Astrocyte of the spinal cord (primary cell): ENCODE measurements around the gene STARD13.

ENCODE experiments used
- DNase-seq: peaks from one replicate; pipeline ENCODE4 v3.0.0; 2011; ENCODE audit warnings: low read depth, low spot score
- H3K4me3 ChIP-seq: 2 replicates; pipeline ENCODE4 v1.5.1; 2011; ENCODE audit warnings: low read depth, mild to moderate bottlenecking, low read length, moderate library complexity
- in situ Hi-C: cut with HindIII; loops from 2 replicates; pipeline ENCODE4 v1.10.0; 2017; ENCODE audit warnings: low sequenced_read_pairs
- TF ChIP-seq, protein P1 (sequence below): IDR thresholded peaks from 2 replicates; pipeline ENCODE4 v1.5.1; 2012; ENCODE audit warnings: low read depth, mild to moderate bottlenecking, low read length, inconsistent platforms

Gene STARD13

GRCh38 chr13:33105387-33106005 is 180.1 kb downstream of the STARD13 start:
- in situ Hi-C loops, result no loop called here
- H3K4me3 ChIP-seq, result no peak overlapping the region
- TF ChIP-seq, protein P1, sequence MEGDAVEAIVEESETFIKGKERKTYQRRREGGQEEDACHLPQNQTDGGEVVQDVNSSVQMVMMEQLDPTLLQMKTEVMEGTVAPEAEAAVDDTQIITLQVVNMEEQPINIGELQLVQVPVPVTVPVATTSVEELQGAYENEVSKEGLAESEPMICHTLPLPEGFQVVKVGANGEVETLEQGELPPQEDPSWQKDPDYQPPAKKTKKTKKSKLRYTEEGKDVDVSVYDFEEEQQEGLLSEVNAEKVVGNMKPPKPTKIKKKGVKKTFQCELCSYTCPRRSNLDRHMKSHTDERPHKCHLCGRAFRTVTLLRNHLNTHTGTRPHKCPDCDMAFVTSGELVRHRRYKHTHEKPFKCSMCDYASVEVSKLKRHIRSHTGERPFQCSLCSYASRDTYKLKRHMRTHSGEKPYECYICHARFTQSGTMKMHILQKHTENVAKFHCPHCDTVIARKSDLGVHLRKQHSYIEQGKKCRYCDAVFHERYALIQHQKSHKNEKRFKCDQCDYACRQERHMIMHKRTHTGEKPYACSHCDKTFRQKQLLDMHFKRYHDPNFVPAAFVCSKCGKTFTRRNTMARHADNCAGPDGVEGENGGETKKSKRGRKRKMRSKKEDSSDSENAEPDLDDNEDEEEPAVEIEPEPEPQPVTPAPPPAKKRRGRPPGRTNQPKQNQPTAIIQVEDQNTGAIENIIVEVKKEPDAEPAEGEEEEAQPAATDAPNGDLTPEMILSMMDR, result no peak
- DNase-seq, result no peak

- H3K4me3 ChIP-seq, result no peak overlapping the region
- TF ChIP-seq, protein P1, result no peak
- DNase-seq, result no peak
- in situ Hi-C loops, result no loop called here
Measured at GRCh38 chr13:33103457-33103856, 182.1 kb downstream of the STARD13 start.

- no peak for DNase-seq
Measured at GRCh38 chr13:33101835-33102234, 183.7 kb downstream of the STARD13 start.

GRCh38 chr13:33100886-33101285 is 184.7 kb downstream of the STARD13 start:
- TF ChIP-seq, protein P1, result no peak
- in situ Hi-C loops, result no loop called here
- H3K4me3 ChIP-seq, result no peak overlapping the region
- DNase-seq, result no peak

More at GRCh38 chr13:33101835-33102234, 183.7 kb downstream of the STARD13 start:
- in situ Hi-C loops, result no loop called here
- TF ChIP-seq, protein P1, result no peak
- H3K4me3 ChIP-seq, result no peak overlapping the region

DNA sequence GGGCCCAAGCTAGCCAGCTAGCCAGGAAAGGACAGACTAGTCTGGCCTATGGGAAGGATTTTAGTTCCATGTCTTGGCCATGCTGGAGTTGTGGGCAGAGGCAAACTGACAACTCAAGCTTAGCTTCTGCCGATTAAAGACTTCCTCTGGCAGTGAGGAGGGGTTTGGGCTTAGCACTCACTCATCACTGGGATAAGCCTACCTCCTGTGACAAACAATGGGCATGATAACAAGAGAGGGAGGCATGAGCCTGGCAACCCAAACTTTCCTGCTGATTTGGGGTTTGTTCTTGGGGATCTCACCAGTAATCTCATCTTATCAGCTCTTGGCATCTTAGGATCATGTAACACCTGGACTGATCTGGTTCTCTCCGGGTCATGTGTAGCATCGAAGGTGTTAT is 185.7 kb downstream of the STARD13 start:
- in situ Hi-C loops, result no loop called here

DNA sequence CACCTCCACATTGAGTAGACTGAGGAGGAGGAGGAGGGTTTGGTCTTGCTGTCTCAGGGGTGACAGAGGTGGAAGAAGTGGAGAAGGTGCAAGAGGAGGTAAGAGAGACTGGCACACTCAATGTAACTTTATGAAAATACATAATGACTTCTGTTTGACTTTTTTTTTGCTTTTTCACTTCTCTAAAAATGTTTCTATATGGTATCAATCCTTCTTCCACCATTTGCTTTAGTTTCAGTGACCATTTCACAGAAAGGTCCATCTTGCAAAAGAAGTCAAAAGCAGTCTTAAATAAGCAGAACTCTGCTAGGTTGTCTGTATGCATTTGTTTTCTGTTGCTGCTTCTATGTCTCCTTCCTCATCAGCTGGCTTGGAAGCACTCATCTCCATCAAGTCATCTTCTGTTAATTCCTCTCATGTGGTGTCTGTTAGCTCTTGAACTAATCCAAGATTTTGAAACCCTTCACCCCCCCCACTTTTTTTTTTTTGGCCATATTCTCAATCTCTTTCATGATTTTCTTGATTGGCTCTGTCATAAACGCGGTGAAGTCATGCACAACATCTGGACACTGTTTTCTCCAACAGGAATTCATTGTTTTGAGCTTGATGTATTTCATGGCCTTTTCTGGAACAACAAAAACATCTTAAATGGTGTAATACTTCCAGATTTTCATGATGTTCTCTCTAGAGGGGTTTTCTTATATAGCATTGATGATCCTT is 188.5 kb downstream of the STARD13 start:
- DNase-seq, result no peak
- TF ChIP-seq, protein P1, result no peak
- in situ Hi-C loops, result no loop called here
- H3K4me3 ChIP-seq, result no peak overlapping the region

More for the DNA sequence above, 185.7 kb downstream of the STARD13 start:
- TF ChIP-seq, protein P1, result no peak
- no peak overlapping the region for H3K4me3 ChIP-seq
- DNase-seq, result no peak
